Left renal pelvis (tissue), 4 donors: ENCODE results near the gene HOXC10. TPM values are rescaled to one million over a fixed set of nuclear protein-coding genes. Genes with fewer than 3 reads are reported as not detected.

Experiments used
- DNase-seq, 4 donors: peaks; one replicate each; pipeline ENCODE4 v3.0.0-alpha.2; 2013; ENCODE audit warnings: low read depth in 4 of 4, low spot score in 3 of 4
- polyA plus RNA-seq, 4 donors: library from polyadenylated mRNA; unstranded; fragments of 120-200 nt; gene quantifications; one replicate each; pipeline ENCODE4 v1.2.1, GENCODE V29; 2013; ENCODE audit not compliant: insufficient read length in 4 of 4

Gene HOXC10
- polyA plus RNA-seq, 4 donors, result 62.0 to 114 (median 71.7) TPM

DNA sequence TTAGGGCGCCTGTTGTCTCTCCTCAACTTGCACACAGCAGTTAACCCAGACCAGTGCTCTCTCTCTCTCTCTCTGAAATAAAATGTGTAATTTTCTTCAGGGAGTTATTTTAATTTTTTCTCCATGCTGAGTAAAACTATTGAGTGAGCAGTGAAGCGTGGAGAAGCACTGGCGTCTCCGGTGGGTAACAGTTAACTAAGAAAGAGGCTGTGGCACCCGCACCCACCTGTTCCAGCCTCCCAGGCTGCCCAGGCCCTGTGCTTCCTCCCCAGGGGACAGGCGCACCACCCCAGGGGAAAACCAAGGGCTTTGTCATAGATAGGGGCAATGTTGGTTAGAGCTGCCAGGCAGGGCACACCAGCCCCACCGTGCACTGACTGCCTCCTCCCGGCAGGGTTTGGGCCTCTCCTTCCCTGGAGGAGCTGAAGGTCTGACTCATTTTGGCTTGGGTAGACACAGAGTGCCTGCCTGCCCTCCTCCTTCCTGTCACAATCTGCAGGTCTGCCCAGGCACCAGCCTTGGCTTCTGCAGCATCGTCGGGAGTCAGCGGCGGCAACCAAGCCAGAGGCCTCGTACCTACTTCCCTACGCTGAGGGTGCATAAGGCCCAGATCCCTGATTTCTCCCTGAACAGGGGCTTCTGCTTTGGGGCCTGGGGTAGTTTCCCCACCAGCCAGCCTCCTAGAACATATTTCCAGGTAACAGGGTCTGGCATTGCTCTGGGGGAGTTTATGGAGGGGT is 51.8 kb downstream of the HOXC10 start:
- DNase-seq, result no peak

DNA sequence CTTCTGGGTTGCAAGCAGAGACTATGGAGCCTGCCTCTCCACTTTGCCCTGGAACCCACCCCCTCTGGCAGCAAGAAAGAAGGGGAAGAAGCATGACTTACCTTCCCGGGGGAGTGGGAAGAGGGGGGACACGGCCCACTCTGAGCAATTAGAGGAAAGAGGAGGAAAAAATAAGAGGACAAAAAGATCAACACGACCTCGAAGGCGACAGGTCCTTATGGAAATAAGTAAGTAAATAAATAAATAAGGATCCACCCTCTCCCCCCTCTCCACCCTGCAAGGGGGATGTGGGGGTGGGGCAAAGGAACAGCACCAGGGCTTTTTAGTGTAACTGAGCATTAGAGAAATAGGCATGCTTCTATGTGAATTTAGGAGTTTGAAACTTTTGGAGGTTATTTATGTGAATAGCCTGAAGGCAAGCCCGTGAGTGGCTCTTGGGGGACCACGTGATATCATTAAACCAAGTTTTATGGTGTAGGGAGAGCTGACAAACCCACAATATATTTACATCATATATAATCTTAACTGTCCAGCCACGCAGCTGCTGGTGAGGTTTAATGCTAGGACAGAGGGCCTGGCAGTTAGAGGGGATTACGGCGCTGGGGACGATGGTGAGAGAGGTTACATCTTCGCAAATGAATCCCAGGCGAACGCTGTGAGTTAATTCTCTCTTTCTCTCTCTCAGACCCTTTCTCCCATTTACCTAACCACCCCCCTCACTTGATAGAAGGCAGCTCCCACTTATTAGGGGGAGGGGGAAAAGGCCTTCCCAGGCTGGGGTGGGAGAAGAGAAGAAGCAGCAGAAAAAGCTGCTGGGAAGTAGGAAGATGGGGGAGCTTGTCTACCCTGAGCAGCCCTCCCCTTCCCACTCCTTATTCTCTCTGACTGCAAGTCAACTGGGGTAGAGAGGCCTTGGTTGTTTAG is 52.7 kb downstream of the HOXC10 start:
- DNase-seq, result no peak

DNA sequence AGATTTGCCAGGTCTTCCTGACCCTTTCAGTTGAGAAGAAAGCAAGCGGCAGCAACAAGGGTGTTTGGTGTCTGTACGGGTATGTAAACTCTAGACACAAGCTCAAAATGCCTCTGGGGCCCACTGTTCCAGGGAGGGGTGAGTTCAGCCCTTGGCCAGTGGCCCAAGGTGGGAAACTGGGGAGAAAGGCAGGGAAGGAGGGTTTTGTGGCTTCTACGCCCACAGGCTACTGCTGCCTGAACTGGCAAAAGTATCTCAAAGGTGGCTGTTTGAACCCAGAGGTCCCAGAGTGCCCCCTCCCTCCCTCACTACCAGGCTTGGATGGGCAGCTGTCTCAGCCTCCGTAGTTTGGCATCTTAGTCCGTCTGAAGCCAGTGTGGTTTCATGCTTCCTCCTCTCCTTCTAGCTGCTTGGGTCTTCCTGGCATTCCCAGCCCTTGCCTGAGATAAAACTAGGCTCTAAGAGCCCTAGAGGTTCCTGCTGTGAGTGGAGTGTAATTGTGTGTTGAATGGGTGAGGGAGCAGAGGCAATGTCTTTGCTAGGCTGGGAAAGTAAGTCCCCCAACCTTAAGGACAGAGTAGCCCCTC is 53.4 kb downstream of the HOXC10 start:
- DNase-seq, result no peak

DNA sequence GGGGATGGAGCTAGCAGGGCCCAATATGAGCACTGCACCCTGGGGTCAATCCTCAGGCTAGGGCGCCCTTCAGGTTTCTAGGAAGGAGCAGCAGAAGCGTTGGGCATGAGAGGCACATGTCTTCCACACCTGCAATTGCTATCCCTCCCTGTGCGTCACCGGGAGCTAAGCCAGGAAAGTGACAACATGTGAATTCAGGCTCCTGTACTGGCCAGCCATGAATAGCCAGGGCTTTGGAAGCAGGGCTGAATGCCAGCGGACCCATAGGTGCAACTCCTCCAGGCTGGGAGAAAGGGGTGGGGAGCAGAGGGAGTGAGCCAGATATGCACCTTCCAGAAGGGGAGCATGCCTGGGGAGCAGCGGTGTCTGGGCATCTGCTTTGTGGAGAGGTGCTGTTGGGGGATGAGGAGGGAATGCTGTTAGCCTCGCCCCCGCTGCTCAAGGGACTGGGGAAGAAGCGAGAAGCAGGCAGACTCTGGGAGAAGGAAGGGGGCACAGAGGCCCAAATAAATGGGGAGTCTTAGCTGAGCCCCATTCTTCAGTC is 54.0 kb downstream of the HOXC10 start:
- DNase-seq, result no peak

DNA sequence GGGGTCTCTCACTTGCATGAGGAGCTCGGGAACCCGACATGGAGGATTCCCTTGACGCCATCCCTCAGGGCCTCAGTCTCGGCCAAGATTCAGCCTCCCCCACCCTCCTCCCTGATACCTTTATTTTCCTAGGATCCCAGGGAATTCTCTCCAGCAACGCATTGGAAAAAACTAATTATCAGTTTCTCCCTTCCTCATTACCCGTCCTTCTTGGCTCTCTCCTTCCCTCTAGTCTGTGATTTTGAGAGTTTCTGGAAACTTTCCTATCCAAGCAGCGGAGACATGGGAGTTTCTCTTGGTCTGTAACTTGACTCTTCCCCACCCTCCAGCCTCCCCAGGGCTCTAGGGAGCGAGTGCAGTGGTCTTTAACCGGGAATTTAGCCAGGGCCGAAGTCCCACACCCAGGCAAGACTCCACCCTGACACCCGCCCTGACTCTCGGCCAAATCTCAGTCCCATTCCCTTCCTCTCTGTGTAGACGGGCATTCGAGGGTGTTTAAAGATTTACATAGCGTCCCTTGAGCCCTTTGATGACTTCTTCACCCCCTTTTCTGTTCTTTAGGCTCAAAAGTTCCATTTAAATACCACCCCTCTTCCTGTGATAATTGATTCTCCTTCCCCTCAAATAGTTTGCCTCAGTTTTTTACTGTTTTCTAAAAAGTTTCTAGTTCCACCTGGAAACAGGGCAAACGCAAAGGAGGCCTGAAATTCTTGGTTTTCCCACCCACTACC is 54.6 kb downstream of the HOXC10 start:
- DNase-seq, result no peak

Other genes with a start within 250 kb of the HOXC10 start
- gene CISTR, start 233.2 kb upstream of the HOXC10 start, polyA plus RNA-seq, result not detected
- not detected for gene HOXC13, start 46.3 kb upstream of the HOXC10 start, polyA plus RNA-seq
- under 1 TPM in 1 of 4 donors, not detected in 3; 0.04 TPM for gene HOXC12, start 30.2 kb upstream of the HOXC10 start, polyA plus RNA-seq
- gene HOXC11, start 12.0 kb upstream of the HOXC10 start, polyA plus RNA-seq, result 1 to 10 TPM; 1.6 to 3.9 (median 3.3) TPM
- 1 to 10 TPM; 1.3 to 2.9 (median 2.6) TPM for gene HOTAIR, start 10.2 kb upstream of the HOXC10 start, polyA plus RNA-seq
- 10 to 100 TPM; 15.7 to 31.8 (median 27.1) TPM for gene HOXC9, start 15.0 kb downstream of the HOXC10 start, polyA plus RNA-seq
- gene HOXC8, start 23.8 kb downstream of the HOXC10 start, polyA plus RNA-seq, result 10 to 100 TPM in 2 of 4 donors, 1 to 10 TPM in 2; 8.9 to 23.3 (median 12.0) TPM
- gene HOXC6, start 43.3 kb downstream of the HOXC10 start, polyA plus RNA-seq, result 10 to 100 TPM; 32.8 to 90.5 (median 41.9) TPM
- 1 to 10 TPM; 1.5 to 7.8 (median 3.0) TPM for gene HOXC5, start 47.9 kb downstream of the HOXC10 start, polyA plus RNA-seq
- gene HOXC4, start 68.7 kb downstream of the HOXC10 start, polyA plus RNA-seq, result 100 to 1,000 TPM in 1 of 4 donors, 10 to 100 TPM in 3; 49.4 to 136 (median 65.6) TPM
- gene SMUG1, start 203.8 kb downstream of the HOXC10 start, polyA plus RNA-seq, result 10 to 100 TPM; 22.8 to 41.4 (median 32.8) TPM